ENCODE results near the gene FBXO21. TPM values are rescaled to one million over a fixed set of nuclear protein-coding genes. Genes with fewer than 3 reads are reported as not detected.

The FBXO21 gene
- total RNA-seq, 1 experiment from 2014 or later, result 32.4 TPM

DNA sequence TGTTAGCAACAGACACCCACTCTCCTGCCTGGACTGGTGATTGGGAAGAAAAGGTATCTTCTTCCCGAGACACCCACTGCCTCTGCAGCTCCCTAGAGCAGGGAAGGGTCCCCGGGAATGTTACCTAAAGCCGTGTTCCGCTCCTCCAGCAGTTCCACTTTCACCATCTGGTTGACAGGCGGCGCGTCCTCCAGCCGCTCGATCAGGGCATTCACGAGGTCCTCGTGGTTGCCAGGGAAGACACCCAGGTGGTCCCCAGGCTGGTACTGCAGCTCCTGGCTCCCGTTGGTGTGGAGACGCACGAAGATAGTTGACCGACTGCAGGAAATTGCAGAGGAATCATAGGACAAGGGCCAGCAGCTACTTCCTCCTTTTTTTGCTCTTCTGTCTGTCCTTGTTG lies 44.2 kb upstream of the FBXO21 start:
- BruUV-seq (replicated peaks), result no TSS peak
- Histone ChIP-seq H3K9me2 (ENCODE audit: insufficient read depth) (no peaks in the 10 kb centered on the region), H3K4me1 (replicated peaks; ENCODE audit: insufficient read depth) (no peaks in the 10 kb centered on the region), H3K27me3 (ENCODE audit: insufficient read depth, low read depth) (peaks cover 90% of the 10 kb centered on the region), H3K36me3 (ENCODE audit: low read depth) (no peaks in the 10 kb centered on the region), H4K20me1 (ENCODE audit: insufficient read depth) (no peaks in the 10 kb centered on the region), H3K27ac (no peak overlapping the region), H3K9me3 (ENCODE audit: insufficient read depth, low read depth) (no peaks in the 10 kb centered on the region), H3F3A (ENCODE audit: insufficient read depth, low read depth) (no peaks in the 10 kb centered on the region), H2AFZ (no peak overlapping the region), H3K4me3 (no peak overlapping the region), H3K79me2 (ENCODE audit: low read depth) (no peaks in the 10 kb centered on the region), H3K4me2 (no peak overlapping the region)
- TF ChIP-seq, protein P1, sequence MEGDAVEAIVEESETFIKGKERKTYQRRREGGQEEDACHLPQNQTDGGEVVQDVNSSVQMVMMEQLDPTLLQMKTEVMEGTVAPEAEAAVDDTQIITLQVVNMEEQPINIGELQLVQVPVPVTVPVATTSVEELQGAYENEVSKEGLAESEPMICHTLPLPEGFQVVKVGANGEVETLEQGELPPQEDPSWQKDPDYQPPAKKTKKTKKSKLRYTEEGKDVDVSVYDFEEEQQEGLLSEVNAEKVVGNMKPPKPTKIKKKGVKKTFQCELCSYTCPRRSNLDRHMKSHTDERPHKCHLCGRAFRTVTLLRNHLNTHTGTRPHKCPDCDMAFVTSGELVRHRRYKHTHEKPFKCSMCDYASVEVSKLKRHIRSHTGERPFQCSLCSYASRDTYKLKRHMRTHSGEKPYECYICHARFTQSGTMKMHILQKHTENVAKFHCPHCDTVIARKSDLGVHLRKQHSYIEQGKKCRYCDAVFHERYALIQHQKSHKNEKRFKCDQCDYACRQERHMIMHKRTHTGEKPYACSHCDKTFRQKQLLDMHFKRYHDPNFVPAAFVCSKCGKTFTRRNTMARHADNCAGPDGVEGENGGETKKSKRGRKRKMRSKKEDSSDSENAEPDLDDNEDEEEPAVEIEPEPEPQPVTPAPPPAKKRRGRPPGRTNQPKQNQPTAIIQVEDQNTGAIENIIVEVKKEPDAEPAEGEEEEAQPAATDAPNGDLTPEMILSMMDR (conservative IDR thresholded peaks at IDR 0.05), result no peak
- TF ChIP-seq EZH2 (IDR thresholded peaks at IDR 0.05; ENCODE audit: low read depth), result no peak
- CTCF ChIA-PET, result interaction anchor here (0.5 kb wide), 1 partner anchor 829 kb away, joined by 4 read pairs; no protein-coding TSS in a partner anchor
- POLR2A ChIA-PET (ENCODE audit: unreplicated experiment), result no interaction called here
- intact Hi-C loops (cut with micrococcal nuclease; ENCODE audit: unreplicated experiment), result loop anchor here (10.0 kb wide), 1 partner anchor 130 kb away; the partner anchor contains the start of gene NOS1
- DNase-seq, result no peak

DNA sequence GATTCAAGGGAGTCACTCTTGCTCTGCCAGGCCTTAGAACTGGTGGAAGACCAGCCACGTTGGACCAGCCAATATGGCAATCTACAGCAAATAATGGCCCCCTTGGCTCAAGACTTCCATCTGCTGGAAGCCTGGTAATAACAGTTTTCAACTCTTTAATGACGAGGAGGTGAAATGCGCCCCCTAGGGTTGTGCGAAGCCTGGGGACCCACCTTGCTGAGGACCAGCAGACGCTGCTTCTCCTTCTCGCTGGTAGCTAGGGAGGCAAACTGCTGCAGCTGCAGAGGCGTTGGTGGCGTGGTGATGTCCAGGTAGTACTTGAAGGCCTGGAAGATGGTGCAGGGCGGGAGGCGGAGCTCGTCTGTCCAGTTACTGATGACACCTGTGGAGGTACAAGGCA lies 41.5 kb upstream of the FBXO21 start:
- Histone ChIP-seq H3K79me2 (ENCODE audit: low read depth) (no peaks in the 10 kb centered on the region), H3K27ac (no peak overlapping the region), H3K9me2 (ENCODE audit: insufficient read depth) (no peaks in the 10 kb centered on the region), H3K4me3 (no peak overlapping the region), H3K27me3 (ENCODE audit: insufficient read depth, low read depth) (peaks cover 91% of the 10 kb centered on the region), H4K20me1 (ENCODE audit: insufficient read depth) (no peaks in the 10 kb centered on the region), H2AFZ (no peak overlapping the region), H3K36me3 (ENCODE audit: low read depth) (no peaks in the 10 kb centered on the region), H3K4me1 (replicated peaks; ENCODE audit: insufficient read depth) (no peaks in the 10 kb centered on the region), H3K4me2 (no peak overlapping the region), H3K9me3 (ENCODE audit: insufficient read depth, low read depth) (no peaks in the 10 kb centered on the region), H3F3A (ENCODE audit: insufficient read depth, low read depth) (no peaks in the 10 kb centered on the region)
- CTCF ChIA-PET, result no interaction called here
- POLR2A ChIA-PET (ENCODE audit: unreplicated experiment), result no interaction called here
- no TSS peak for BruUV-seq (replicated peaks)
- TF ChIP-seq, protein P1 (conservative IDR thresholded peaks at IDR 0.05), result no peak
- TF ChIP-seq EZH2 (IDR thresholded peaks at IDR 0.05; ENCODE audit: low read depth), result no peak
- DNase-seq, result no peak
- intact Hi-C loops (cut with micrococcal nuclease; ENCODE audit: unreplicated experiment), result loop anchor here (10.0 kb wide), 1 partner anchor 133 kb away; the partner anchor contains the start of gene NOS1

DNA sequence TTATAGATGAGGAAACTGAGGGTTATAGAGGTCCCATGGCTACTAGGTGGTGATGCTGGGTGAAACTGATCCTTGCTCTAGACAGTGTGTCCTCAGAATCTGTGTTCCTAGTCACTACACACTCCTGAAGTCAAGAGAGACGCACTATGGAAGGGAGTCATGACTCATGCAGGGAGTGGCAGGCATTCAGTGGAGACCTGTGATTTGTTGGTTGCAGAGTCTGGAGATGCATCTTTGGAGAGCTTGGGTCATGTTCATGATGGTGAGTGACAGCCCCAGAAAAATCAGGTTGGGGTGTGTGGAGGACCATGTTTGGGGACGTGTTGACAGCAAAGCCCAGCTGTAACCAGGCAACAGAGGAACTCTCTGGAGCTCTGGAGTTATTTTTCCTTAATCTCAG lies 38.0 kb upstream of the FBXO21 start:
- H3K36me3 ChIP-seq (ENCODE audit: low read depth), result no peaks in the 10 kb centered on the region
- intact Hi-C loops (cut with micrococcal nuclease; ENCODE audit: unreplicated experiment), result no loop called here
- H3K9me2 ChIP-seq (ENCODE audit: insufficient read depth), result no peaks in the 10 kb centered on the region
- TF ChIP-seq, protein P1 (conservative IDR thresholded peaks at IDR 0.05), result no peak
- no peak for TF ChIP-seq EZH2 (IDR thresholded peaks at IDR 0.05; ENCODE audit: low read depth)
- H3K27ac ChIP-seq, result no peak overlapping the region
- H3K4me2 ChIP-seq, result no peak overlapping the region
- H3K4me1 ChIP-seq (replicated peaks; ENCODE audit: insufficient read depth), result no peaks in the 10 kb centered on the region
- CTCF ChIA-PET, result no interaction called here
- H3K27me3 ChIP-seq (ENCODE audit: insufficient read depth, low read depth), result peaks cover 91% of the 10 kb centered on the region
- H4K20me1 ChIP-seq (ENCODE audit: insufficient read depth), result no peaks in the 10 kb centered on the region
- POLR2A ChIA-PET (ENCODE audit: unreplicated experiment), result no interaction called here
- H3K79me2 ChIP-seq (ENCODE audit: low read depth), result no peaks in the 10 kb centered on the region
- peak in 1 of 2 experiments; percentile 47 for DNase-seq
- no peak overlapping the region for H2AFZ ChIP-seq
- BruUV-seq (replicated peaks), result no TSS peak
- no peak overlapping the region for H3K4me3 ChIP-seq
- H3F3A ChIP-seq (ENCODE audit: insufficient read depth, low read depth), result no peaks in the 10 kb centered on the region
- H3K9me3 ChIP-seq (ENCODE audit: insufficient read depth, low read depth), result no peaks in the 10 kb centered on the region

All from PC-9 (cell line).